Kidney glomerular epithelial cell (primary cell): ENCODE data around the gene FOXP1.

Experiments
- DNase-seq: peaks from one replicate; lab custom pipeline; 2025; lab: John Stamatoyannopoulos, UW

Gene FOXP1

DNA sequence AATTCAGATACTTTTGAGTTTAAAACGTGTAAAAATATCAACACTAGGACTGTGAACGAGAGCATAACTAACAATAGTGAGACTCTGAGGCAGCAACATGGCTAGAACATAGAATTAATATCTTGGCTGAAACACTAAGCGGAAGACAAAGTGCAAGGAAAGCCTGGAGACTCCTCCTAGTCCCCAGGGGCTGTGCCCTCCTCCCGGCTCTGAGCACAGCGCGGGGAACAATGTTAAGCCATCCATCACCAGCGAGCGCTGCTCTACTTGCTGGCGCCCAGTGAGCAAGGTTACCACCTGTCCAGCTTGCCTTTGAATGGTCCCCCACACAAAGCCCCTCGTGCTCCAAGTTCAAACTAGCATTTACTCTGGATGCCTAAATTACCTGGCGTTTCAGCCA is 436.9 kb downstream of the FOXP1 start:
- DNase-seq = no peak

DNA sequence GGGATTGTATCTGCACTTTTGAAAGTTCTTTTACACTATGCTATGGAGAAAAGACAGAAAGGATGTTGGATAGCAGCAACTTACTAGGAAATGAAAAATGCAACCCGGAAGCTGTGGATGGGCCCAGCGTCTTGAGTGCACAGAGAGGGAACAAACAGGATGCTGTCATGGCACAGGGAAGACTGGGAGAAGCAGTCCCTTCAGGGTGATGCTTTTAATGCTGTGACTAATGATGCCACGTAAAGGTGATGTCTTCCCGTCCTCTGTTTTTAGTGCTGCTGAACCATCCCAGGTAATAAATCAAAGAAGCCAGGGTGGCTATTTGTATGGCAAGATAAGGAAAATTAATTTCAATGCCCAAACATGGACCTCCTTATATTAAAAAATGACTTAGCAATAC is 437.6 kb downstream of the FOXP1 start:
- DNase-seq = no peak

DNA sequence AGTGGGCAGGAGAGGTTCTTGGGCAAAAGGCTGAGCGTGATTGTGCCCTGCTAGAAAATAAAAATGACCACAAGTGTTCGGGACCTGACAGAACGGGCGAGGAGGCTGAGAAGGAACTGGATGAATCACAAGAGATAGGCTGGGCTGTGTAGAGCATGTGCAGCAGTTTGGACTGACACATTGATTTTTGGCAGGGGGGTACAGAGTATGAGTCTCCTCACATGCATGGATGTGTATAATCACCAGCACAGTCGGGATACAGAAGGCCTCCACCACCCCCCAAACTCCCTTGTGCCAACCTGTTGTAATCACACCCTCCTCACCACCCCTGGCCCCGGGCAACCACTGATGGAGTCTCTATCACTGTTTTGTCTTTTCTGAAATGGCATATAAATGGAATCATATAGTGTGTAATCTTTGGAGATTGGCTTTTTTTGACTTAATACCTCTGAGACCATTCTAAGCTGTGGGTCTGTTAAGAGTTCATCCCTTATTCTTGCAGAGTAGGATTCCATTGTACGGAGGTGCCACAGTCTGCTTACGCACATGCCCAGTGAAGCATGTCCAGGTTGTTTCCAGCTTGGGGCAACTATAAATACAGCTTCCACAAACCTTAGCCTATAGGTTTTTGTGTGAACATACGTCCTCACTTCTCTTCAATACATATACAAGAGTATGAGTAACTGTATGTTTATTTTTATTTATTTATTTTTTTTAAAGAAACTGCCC is 438.8 kb downstream of the FOXP1 start:
- no peak for DNase-seq

DNA sequence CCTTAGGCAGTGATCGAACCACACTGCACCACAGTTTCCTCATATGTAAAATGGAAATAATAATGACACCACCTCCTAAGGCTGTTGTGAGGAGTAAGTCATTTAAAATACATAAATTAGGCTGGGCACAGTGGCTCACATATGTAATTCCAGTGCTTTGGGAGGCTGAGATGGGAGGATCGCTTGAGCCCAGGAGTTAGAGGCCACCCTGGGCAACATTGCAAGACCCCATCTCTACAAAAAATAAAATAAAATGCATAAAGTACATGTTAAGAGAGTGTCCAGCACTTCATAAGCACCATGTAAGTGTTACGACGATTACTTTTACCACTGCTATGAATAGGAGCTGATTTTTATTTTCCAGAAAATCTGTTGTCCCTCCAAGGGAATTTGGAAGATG is 440.0 kb downstream of the FOXP1 start:
- no peak for DNase-seq

DNA sequence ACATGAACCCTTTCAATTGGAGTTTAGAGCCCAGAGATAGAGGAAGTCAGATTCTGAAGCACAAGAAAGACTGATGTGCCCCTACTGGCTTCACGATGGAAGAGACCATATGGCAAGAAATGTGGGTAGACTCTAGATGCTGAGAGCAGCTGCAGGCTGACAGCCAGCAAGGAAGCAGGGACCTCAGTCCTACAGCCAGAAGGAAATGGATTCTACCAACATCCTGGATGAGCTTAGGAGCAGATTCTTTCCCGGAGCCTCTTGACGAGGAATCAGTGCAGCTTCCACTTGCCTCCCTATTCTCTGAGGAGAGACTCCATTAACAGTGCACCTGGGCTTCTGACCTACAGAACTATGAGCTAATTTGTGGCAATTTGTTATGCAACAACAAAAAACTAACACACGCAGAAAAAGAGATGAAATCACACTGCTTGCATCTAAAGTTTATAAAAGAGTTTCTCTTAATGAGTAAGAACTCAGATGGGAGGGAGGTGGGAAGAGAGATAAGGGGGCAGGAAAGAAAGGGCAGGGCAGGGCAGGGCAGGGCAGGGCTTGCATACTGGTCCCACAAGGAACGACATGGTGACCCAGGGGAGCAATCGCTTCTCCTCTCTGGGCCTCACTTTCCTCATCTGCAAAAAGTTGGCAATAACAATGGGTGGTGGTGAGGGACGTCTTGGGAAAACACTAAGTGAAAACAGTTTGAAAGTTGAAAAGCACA is 440.9 kb downstream of the FOXP1 start:
- DNase-seq = no peak

GRCh38 chr3:71140477-71140876 is 443.1 kb downstream of the FOXP1 start:
- DNase-seq = no peak

- DNase-seq = no peak
Measured at GRCh38 chr3:71139496-71139895, 444.0 kb downstream of the FOXP1 start.

- DNase-seq = no peak
Measured at GRCh38 chr3:71138410-71138809, 445.1 kb downstream of the FOXP1 start.

DNA sequence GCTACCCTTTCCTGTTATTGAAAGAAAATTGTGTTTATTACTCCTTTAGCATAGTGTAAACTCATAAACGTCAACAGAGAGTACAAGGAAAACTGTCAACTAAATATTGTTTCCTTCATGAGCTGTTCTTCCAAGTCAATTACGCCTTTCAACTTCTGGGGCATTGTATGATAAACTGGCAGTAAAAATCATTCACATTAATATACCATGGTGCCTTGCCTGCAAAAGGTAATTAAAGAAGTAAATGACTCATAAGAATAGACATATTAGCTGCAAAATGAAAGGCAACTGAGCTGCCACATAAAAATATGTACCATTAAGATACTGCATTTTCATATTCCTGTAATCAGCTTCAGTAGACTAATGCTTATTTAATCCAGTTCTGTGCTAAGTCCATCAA is 447.3 kb downstream of the FOXP1 start:
- DNase-seq = no peak

DNA sequence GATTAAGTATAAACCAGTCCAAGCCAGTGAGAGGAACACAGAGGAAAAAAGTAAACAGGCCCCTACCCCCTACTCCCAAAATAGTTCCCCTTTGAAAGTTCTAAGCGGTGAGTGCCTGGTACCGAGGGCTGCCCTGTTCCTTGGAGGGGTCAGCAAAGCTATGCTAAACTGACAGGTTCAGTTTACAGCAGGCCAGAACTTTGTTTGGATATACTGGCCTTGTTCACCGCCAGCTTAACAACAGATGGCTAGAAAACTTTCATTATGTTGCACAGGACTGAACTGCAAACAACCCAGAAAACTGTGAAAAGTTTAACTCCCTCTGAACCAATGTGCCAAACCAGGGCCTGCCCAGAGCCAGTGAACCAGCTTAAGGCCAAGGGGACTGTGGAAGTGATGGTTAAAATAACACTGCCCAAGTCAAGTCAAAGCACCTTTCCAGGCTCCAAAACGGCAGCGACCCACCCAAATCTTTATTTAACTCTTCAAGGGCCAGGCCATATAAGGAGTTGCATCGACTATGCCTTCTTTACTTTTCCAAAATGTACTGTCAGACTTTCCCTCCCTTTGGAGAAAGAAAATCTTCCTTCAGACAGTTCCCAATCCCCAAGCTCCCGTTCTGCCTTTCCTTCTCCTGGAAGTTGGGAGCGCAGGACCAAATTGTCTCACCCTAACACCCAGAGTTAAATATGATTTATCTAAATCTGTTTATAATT is 448.0 kb downstream of the FOXP1 start:
- DNase-seq = no peak

DNA sequence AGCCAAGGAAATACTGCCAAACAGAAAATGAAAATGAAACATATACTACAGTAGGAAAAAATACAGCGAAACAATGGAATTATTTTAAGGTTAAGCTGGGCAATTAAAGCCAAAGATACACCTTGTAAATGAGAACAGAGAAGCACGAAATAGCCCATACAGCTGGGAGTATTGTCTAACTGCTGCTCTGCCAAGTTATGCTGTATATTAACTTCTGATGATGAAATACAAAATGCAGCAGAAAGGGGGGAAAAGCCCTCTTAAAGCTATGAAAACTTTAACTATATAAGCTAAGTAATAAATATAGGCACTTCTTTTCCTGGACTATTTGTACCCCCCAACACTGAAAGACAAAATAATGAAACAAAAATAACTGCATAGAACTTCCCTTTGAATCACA is 449.0 kb downstream of the FOXP1 start:
- no peak for DNase-seq

GRCh38 chr3:71133865-71134264 is 449.7 kb downstream of the FOXP1 start:
- no peak for DNase-seq

GRCh38 chr3:71132995-71133730 is 450.4 kb downstream of the FOXP1 start:
- peak; percentile 21 for DNase-seq

GRCh38 chr3:71131375-71132314 is 451.9 kb downstream of the FOXP1 start:
- DNase-seq = no peak

DNA sequence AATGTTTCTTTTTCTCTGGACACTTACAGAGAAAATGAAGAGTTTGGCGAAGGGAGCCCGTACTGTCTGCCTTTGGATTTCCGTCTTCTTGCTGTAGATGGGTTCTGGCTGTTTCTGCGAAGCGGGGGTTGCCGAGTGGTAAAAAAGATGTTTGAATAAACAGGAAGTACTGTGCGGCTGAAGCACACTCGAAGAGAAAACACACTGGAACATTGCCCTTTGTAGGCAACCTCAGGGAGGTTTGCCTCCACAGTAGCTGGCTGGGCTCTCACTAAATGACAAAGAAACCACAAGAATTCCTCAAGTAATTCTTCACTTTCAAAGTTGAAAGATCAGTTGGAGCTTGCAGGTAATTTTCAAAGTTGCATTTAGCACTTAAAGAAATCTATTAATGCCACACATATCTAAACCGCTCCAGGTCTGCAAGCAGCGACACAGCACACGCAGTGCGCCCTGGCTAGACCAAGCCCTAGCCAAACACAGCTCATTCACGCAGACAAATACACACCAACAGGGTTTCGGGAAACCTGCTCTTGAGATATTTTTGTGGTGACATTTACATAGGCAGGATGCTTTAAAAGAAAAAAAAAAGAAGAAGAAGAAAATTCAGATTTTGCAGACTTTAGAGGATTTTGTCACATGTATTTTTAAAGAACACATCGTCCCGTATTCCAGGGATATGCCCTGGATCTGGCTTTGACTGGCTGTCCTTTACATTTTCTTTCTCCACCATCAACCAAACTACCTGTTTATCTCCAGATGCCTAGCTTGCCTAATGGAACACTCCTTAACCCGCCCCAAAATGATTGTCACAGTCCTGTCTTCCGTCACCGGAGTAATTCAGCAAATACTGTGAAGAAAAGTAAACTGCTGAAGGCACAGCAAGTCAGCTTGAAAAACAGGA is 452.8 kb downstream of the FOXP1 start:
- peak; percentile 73 for DNase-seq

DNA sequence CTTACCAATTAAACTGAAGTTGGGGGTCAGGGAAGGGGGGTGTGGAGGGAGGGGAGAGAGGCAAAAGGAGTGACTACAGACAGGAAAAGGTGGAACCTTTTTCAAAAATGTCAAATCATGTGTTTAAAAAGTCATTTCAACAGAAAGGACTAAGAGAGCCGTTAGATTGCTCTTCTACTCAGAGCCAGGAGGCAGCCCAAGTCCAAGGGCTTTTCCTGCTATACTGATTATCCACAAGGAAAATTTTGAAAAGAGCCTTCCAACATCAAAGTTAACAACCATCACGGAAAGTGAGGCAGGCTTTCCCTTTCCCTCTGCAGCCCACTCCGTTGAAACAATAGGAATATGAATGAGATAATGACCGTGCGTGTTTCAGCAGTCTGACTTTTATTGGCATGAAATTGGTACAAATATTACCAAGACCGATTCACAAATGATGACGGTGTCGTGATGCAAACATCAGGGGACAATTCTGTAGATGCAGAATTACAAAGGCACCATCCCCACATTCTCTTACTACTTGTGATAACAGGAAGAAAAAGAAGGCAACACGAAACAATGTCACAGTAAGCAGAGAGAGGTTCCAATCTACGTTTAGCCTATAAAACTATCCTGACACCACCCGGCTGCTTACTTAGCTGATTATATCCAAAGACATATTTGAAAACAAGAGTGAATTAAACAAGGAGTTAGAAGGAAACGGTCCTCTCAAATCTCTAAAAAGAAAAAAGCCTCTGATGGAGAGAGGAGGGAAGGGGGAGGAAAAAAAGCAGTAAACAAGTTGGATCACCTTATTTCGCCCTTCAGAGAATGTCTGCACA is 453.7 kb downstream of the FOXP1 start:
- DNase-seq = peak; percentile 39

- DNase-seq = no peak
Measured at GRCh38 chr3:71128961-71129360, 454.6 kb downstream of the FOXP1 start.

- DNase-seq = no peak
Measured at GRCh38 chr3:71127844-71128243, 455.7 kb downstream of the FOXP1 start.
